HG03196 (cell line): ENCODE results near the gene KXD1.
A peak's percentile ranks its signal among the peaks of the same experiment; 100 is the strongest.
"Not testable (repeated sequence)": the region's sequence is repeated elsewhere in the genome, so short reads cannot be mapped to it uniquely, and the experiment has no call there.

Experiments
- ATAC-seq: cut with Tn5 transposase; IDR thresholded peaks from one replicate; pipeline ENCODE4 v1.9.1; 2021; ENCODE audit not compliant: unreplicated experiment

The KXD1 gene

DNA sequence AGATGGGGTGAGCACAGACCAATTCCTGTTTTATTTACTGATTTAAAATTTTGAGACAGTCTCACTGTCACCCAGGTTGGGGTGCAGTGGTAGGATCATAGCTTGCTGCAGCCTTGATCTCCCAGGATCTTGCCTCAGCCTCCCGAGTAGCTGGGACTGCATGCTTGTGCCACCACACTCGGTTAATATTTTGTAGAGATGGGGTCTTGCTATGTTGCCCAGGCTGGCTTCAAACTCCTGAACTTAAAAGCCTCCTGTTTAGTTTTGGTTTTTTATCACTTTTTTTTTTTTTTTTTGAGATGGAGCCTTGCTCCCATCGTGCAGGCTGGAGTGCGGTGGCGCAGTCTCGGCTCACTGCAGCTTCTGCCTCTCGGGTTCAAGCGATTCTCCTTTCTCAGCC lies 18.7 kb downstream of the KXD1 start:
- no peak for ATAC-seq

DNA sequence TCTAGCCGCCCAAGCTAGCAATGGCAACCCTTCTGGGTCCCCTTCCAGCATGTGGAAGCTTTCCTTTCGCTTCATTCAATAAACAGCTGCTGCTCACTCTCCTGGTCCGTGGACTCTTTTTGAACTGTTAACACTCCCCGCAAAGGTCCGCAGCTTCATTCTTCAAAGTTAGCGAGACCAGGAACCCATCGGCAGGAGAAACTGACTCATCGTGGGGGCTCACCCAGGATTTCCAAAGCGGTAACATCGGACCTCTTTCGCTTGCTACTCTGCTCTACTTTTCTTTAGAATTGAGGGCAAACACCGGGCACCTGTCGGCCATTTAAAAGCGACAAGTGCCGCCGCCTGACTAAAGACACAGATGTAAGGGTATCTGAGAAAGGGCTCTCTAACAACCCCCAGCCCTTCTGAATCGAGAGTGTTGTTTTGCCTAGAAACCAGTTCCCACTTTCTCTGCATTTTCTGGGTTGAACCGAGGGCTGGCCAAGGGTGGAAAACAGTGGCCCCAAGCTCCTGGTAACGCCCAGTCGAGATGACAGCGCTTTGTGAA lies 19.8 kb downstream of the KXD1 start:
- no peak for ATAC-seq

- no peak for ATAC-seq
These were observed 22.6 kb downstream of the KXD1 start for GRCh38 chr19:18580311-18580710.

DNA sequence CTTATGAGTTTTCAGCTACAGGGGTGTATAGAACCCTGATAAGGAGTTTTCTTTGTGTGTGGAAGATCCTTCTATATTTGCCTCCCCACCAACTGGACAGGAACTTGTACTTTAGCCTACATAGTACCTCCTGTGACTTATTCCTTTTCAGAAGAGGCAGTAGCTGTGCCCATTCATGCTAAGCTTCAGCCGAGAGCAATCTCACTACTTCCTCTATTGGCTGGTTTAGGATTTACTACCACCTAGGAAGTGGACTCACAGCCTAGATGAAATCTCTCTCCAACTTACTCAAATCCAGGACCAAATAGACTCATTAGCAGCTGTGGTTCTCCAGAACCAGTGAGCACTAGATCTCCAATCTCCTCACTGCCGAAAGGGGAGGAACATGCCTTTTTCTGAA lies 28.6 kb downstream of the KXD1 start:
- no peak for ATAC-seq

GRCh38 chr19:18587561-18587960 lies 29.9 kb downstream of the KXD1 start:
- ATAC-seq: no peak

DNA sequence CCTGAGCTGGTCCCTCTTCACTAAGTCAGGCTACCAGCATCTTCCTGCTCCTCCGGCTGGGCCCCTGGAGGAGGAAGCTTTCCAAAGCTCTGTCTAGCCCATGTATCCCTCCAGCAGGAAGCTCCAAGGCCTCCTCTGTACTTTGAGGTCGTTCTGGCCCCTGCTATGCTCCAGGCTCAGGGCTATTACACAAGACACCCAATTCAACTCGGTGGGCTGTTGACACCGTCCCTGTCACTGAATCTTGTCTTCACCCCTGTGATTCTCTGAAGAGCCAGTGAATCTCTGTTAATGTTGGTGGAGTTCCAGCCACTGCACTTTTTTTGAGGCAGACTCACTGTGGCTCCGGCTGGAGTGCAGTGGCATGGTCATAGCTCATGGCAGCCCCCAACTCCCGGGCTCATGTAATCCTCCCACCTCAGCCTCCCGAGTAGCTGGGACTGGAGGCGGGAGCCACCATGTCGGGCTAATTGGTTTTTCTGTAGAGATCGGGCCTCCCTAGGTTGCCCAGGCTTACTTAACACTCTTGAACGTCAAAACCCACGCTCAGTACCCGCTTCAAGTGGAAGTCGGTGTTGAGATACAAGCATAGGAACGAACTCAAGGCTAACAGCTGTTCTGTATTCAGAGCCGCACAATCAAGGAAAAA lies 30.4 kb downstream of the KXD1 start:
- no peak for ATAC-seq

- peak; percentile 65 for ATAC-seq
These were observed 31.1 kb downstream of the KXD1 start, which contains the start of gene REX1BD for GRCh38 chr19:18588611-18589379. TSS of gene REX1BD (plus strand) at chr19:18588798. CDS start at chr19:18588802, 4 bp downstream.

- ATAC-seq: peak; percentile 40
These were observed 32.0 kb downstream of the KXD1 start for GRCh38 chr19:18589380-18590272.

DNA sequence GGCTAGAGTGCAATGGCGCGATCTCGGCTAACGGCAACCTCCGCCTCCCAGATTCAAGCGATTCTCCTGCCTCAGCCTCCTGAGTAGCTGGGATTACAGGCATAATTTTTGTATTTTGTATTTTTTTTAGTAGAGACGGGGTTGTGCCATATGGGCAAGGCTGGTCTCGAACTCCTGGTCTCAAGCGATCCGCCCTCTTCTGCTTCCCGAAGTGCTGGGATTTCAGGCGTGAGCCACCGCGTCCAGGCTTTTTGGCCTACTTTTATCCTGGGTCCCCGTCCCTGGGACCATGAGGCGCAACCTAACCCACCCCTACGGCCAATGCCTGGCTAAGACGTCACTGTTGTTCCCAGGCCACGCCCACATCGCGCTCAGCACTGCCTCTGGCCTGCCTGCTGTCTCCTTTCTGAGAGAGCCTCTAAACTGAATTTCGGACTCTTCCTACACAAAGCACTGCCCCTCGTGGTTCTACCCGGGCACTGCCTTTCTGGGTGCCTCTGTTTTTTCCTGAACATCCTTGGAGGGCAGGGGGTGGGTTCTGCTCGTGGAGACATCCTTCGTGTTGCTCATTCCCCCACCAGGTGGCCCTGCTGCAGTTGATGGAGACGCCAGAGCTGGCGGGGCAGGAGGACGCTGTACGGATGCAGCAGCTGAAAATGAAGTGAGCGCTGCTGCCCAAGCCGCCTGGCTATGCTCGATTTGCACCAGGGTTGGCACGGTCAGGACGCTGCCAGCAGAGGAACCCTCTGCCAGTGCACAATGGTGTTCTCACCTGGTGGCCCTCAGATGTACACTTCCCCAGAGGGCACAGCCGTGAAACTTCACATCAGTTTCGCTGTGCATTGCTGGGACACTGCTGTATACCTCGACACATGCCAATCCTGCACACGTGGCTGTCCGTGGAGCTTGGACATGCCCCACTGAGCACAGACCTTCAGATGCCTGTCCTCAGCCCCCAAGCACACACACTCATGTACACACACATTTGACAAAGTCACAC lies 32.9 kb downstream of the KXD1 start:
- ATAC-seq: no peak

DNA sequence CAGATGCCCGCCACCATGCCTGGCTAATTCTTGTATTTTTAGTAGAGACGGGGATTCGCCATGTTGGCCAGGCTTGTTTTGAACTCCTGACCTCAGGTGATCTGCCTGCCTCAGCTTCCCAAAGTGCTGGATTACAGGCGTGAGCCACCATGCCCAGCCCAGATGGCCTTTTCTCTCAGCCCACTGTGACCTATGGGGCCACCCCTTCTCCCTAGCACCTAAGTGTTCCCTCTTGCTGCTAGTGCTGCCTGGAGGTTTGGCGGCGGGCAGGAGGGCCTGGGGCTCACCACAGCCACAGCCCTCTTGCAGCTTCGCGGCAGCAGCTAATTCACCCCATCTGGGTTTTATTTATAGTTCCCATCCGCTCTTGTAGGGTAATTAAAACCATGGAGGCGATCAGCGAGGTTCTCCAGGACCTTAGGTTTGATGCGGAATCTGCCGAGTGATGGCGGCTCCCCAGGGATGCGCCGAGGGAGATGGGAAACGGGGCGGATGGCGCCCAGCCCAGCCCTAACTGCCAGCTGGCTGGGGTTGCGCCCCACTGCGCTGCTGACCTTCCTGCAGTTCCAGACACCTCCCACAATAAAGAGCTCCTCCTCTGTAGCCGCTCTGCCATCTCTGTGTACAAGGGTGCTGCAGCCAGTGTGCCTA lies 34.2 kb downstream of the KXD1 start:
- no peak for ATAC-seq

DNA sequence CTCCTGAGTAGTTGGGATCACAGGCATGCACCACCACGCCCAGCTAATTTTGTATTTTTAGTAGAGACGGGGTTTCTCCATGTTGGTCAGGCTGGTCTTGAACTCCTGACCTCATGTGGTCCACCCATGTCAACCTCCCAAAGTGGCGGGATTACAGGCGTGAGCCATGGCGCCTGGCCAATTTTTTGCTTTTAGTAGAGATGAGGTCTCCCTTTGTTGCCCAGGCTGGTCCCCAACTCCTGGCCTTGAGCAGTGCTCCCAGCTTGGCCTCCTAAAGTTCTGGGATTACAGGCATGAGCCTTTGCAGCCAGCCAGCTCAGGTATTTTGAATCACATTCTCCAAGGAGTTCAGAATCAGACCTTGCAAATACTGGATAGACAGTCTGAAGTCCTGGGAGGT lies 35.1 kb downstream of the KXD1 start:
- not testable (repeated sequence) for ATAC-seq

- no peak for ATAC-seq
These were observed 35.9 kb downstream of the KXD1 start for GRCh38 chr19:18593367-18594095.

GRCh38 chr19:18594096-18594823 lies 36.6 kb downstream of the KXD1 start:
- ATAC-seq: no peak

DNA sequence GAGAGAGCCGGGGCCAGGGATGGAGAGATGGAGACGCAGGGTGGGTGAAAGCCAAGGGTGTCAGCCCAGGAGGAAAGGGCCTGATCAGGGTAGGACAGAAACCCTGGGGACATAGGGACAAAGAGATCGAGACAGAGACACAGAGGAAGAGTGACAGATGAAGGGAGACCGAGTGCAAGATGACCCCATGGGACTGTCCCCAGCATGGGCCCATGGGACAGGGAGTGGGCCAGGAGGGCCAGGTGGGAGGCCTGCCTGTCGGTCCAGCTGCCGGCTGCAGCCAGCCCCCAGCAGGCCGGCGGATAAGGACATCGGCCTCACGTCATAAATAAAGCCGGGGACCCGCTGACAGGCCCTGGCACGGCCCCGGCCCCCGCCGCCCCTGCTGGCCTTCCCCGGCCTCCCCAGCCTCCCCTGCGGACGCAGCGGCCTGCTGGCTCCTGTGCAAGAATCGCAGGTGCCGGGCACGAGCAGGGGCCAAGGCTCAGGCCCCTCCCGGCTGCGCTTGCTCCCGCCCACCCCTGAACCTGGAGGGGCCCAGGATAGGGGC lies 37.2 kb downstream of the KXD1 start:
- no peak for ATAC-seq

- ATAC-seq: no peak
These were observed 37.8 kb downstream of the KXD1 start for GRCh38 chr19:18595475-18595874.

GRCh38 chr19:18596752-18597157 lies 39.1 kb downstream of the KXD1 start:
- no peak for ATAC-seq

DNA sequence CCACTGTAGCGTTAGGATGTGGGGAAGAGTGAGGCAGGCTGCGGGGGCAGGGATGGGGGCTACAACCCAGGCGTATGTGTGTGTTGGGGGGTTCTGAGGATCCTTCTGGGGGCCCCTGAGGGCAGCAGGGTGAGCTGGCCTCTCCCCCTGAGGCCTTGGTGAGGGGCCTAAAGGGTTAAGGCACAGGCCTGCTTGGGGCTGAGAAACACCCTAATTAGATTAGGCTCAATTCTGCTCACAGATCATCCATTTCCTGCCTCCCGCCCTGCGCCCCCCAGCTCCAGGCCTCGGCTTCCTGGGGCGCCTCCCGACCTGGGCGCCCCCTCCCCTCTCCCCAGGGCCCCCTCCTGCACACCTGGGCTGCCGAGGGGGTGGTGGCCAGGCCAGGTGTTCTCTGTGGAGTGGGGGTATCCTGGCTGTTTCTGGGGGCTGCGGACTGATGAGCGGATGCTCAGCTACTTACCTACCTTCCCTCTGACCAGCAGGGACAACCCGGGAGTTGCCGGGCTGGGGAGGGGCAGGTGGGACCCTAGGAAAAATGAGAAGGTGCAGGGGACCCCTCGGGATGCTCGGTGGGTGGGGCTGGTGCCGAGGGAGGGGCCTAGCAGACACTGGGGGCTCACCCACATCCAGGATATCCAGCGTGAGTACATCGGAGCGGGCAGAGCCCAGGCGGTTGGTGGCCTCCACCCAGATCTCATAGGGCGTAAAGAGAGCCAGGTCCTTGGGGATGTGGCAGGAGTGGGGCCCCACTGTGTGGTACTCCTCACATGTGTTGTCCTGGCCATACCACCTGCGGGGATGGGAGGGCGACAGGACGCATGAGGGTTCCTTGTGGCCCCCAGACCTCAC lies 40.4 kb downstream of the KXD1 start:
- no peak for ATAC-seq
